ENCODE data around the gene BAIAP2L2.
"Not testable (repeated sequence)": the region's sequence is repeated elsewhere in the genome, so short reads cannot be mapped to it uniquely, and the experiment has no call there.

BAIAP2L2 gene

DNA sequence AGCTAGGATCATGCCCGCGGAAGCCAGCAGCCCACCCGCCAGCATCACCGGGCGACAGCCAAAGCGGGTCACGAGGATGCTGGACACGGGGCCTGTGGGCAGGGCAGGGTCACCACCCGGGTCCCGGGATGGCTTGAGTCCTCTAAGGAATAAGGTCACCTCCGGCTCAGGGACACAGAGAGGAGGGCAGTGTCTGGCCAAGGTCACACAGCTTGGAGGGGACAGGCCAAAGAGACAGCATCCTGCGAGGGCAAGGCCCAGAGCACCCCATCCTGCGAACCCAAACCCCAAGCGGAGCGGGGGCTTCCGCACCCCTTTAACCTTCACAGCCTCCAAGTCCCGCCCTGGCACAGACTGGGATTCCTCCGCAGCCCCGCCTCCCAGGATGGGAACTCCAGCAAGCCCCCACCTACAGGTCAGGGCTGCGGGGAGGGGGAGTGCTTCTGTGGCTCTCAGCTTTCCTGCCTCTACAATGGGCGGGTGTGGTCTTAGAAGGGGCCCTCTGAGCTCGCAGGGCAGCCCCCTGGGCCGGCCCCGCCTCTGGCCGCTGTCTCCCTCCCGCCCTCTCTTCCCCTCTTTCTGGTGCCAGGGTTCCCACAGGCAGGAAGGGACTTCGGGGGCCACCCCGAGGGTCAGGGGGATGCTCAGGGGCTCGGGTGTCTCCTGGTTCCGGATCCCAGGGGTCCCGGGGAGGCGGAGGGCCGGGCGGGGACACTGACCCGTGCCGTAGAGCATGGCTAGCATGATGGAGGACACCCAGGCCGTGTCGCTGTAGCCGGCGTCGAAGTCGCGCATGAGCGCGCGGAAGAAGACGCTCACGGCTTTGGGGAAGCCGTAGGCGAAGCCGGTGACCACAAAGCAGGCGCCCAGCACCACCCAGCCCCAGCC lies 28.3 kb downstream of the BAIAP2L2 start:
- no peak for DNase-seq (ENCODE audit: low read depth in 2 of 3, low spot score in 1 of 3)

DNA sequence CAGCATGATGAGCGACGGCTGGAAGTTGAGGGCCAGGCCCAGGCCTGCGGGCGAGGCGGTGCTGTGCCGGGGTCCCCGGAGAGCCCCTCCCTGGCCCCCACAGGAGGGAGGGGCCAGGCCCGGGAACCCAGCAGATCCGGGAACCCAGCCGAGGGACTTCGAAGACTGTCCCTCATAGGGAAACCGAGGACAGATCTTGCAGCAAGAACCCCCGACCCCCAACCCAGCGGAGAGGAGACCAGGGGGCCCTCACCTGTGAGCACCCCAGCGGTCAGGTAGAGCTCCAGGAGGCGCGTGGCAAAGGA lies 28.9 kb downstream of the BAIAP2L2 start:
- DNase-seq (ENCODE audit: low read depth in 2 of 3, low spot score in 1 of 3), result no peak

DNA sequence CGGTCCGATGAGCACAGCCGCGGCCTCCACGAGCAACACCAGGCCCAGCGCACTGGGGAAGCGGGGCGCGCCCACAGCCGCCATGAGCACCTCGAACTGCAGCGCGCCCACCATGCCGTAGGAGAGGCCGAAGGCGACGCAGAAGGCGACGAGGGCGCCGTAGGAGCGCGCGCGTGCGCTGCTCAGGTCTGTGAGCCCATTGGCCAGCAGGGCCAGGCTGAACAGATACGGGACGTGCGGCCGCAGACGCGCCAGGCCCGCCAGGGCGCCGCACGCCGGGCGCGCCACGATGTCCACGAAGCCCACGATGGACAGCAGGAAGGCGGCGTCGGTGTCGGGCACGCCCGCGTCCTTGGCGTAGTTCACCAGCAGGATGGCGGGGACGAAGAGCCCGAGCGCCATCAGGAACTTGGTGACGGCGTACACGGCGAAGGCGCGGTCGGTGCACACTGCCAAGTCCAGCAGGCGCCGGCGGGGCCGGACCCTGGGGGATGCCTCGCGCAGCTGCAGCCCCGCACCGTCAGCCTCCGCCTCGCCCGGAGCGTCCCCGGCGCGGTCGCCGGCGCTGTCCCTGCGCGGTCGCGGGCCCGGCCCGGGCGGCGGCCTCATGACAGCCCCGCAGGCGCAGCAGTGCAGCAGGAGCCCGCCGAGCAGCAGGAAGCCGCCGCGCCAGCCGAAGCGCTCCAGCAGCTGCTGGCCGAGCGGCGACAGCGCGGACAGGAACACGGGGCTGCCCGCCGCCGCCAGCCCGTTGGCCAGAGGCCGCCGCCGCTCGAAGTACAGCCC lies 29.4 kb downstream of the BAIAP2L2 start:
- DNase-seq (ENCODE audit: low read depth in 2 of 3, low spot score in 1 of 3), result no peak

- DNase-seq (ENCODE audit: low read depth in 2 of 3, low spot score in 1 of 3), result no peak
These were observed 30.0 kb downstream of the BAIAP2L2 start for GRCh38 chr22:38080474-38080849.

DNA sequence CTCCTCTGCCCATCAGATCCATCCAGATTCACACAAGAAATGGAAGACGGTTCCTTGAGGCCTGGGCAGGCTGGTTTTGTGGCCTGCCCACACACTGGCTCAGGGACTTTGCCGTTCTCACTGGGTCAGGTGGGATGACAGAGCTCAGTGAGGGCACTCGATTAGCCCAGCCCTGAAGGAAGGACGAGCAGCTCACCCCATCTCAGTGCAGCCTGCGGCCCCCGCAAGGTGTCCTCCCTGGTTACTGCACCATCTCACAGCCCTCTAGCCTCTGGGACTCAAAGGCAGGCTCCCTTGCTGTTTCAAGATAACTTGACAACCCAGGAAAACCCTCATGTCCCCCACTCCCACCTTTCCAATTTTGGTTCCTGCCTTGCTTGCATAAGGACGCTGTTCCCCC lies 30.7 kb downstream of the BAIAP2L2 start:
- DNase-seq (ENCODE audit: low read depth in 2 of 3, low spot score in 1 of 3), result no peak

DNA sequence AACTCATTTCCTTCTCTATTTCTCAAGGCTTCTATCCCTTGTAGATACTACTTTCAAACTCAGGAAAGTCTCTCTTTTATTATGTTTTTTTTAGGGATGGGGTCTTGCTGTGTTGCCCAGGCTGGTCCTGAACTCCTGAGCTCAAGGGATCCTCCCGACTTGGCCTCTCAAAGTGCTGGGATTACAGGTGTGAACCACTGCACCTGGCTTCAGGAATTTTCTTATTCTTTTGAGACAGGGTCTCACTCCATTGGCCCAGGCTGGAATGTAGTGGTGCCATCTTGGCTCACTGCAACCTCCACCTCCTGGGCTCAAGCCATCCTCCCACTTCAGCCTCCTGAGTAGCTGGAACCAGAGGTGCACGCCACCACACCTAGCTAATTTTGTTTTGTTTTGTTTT lies 31.3 kb downstream of the BAIAP2L2 start:
- DNase-seq (ENCODE audit: low read depth in 2 of 3, low spot score in 1 of 3), result not testable (repeated sequence)

- no peak for DNase-seq (ENCODE audit: low read depth in 2 of 3, low spot score in 1 of 3)
These were observed 32.2 kb downstream of the BAIAP2L2 start for GRCh38 chr22:38078046-38078840.

GRCh38 chr22:38077595-38077994 lies 32.9 kb downstream of the BAIAP2L2 start:
- DNase-seq (ENCODE audit: low read depth in 2 of 3, low spot score in 1 of 3), result no peak

DNA sequence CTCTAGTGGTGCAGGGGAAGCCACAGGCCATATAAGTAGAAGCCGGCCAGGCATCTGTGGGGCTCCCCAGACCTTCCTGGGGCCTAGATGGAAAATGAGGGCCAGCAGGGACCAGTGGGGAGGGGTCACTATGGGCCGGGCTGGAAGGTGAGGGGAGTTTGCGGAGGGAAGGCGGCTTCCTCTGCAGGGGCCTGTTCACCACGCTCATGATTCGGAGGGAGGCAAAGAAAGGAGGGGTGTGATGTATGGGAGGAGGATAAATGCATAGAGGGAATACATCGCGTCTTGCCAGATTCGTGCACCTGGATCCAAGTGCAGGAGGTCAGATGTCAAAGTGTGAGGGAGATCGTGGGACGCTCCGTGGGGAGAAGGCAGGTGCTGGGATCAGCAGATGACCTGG lies 33.4 kb downstream of the BAIAP2L2 start:
- no peak for DNase-seq (ENCODE audit: low read depth in 2 of 3, low spot score in 1 of 3)

- no peak for DNase-seq (ENCODE audit: low read depth in 2 of 3, low spot score in 1 of 3)
These were observed 34.5 kb downstream of the BAIAP2L2 start for GRCh38 chr22:38075961-38076360.

GRCh38 chr22:38075105-38075825 lies 35.2 kb downstream of the BAIAP2L2 start:
- DNase-seq (ENCODE audit: low read depth in 2 of 3, low spot score in 1 of 3), result no peak

DNA sequence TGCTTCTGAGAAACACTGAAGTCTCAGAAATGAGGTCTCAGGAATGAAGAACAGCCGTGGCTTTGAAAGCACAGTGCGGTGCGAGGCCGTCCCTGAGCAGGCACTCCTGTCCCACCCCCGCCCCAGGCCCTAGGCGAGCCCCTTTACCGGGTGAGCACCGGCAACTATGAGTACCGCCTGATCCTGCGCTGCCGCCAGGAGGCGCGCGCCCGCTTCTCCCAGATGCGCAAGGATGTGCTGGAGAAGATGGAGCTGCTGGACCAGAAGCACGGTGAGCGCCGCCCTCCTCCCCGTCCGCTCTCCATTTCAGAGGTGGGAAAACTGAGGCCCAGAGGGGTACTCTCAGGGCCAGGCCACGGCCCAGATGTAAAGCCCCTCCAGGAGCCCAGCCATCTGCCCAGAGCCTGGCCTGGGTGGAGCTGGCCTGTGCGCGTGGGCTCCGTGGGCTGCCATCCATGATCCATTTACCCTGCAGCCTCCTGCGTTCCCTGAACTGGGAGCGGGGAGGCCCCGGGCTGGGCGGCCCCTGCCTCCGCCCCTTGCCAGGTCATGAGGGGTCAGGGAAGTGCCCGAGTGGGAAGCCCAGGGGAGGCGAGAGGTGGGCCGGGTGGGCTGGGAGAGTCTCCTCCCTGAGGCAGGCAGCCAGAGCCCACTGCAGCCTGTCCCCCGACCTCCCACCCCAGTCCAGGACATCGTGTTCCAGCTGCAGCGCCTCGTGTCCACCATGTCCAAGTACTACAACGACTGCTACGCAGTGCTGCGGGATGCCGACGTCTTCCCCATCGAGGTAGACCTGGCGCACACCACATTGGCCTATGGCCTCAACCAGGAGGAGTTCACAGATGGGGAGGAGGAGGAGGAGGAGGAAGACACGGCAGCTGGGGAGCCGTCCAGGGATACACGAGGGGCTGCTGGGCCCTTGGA lies 36.0 kb downstream of the BAIAP2L2 start:
- no peak for DNase-seq (ENCODE audit: low read depth in 2 of 3, low spot score in 1 of 3)

- no peak for DNase-seq (ENCODE audit: low read depth in 2 of 3, low spot score in 1 of 3)
These were observed 37.0 kb downstream of the BAIAP2L2 start for GRCh38 chr22:38073150-38074130.

DNA sequence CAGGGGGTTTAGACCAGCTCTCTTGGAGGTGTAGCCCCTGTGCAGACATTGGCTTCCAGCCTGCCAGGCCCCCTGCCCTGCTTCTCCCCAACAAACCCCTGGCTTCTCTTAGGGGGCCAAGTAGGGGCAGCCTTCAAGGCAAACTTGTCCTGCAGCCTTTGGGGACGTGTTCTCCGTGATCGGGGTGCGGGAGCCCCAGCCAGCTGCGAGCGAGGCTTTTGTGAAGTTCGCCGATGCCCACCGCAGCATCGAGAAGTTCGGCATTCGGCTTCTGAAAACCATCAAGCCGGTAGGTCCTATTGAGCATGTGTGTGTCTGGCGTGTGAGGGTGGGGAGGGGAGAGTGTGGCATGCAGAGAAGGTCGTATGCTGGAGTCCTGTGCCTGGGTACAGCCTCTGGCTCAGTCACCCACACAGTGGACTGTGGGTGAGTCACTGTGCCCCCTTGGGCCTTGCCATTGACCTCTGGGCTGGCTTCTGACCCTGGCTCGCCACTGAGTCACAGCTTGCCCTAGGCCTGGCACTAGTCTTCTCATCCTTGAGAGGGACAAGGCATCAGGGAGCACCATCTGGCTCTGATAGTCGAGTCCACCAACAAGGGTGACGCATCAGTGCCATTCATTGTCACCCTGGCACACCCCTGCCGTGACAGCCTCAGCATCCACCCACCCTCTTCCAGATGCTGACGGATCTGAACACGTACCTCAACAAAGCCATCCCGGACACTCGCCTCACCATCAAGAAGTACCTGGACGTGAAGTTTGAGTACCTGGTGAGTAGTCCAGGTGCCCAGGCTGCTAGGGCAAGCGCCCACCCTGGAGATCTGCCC lies 37.9 kb downstream of the BAIAP2L2 start:
- no peak for DNase-seq (ENCODE audit: low read depth in 2 of 3, low spot score in 1 of 3)

DNA sequence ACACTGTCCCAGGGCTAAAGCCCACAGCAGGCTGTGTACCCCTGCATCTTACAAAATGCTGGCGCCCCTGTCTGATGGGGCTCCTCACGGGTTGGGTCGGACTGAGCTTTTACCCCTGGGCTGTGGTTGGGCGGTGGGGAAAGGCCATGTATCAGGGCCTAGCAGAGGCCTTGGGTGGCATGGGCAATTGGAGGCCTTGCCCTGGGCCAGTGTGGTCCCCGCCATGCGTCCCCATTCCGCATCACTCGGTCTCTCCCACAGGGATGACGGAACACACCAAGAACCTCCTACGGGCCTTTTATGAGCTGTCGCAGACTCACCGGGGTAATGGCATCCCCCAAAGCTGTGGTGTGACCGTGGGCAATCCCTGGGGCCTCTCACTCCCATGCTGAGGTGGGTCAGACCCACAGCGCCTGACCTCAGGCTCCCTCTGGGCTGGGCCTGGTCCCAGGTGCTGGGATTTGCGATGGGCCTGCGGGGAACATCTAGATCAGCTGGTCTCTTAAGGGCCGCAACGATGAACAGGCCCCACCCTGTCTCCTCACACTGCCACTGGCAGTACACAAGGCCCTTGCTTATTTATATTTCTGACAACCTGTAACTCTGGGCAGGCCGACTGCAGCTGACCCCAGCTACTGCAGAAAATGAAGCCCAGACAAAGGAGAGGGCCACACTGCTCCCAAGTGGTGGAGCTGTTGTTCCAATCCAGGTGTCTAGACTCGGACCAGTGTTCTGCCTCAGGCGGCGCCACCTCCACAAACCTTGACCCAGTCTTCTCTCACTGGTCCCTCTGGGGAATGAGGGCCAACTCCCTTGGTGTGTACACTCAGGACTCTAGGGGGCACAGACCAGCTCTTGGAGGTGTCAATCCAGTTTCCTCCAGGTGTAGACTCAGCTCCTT lies 38.8 kb downstream of the BAIAP2L2 start:
- DNase-seq (ENCODE audit: low read depth in 2 of 3, low spot score in 1 of 3), result no peak

DNA sequence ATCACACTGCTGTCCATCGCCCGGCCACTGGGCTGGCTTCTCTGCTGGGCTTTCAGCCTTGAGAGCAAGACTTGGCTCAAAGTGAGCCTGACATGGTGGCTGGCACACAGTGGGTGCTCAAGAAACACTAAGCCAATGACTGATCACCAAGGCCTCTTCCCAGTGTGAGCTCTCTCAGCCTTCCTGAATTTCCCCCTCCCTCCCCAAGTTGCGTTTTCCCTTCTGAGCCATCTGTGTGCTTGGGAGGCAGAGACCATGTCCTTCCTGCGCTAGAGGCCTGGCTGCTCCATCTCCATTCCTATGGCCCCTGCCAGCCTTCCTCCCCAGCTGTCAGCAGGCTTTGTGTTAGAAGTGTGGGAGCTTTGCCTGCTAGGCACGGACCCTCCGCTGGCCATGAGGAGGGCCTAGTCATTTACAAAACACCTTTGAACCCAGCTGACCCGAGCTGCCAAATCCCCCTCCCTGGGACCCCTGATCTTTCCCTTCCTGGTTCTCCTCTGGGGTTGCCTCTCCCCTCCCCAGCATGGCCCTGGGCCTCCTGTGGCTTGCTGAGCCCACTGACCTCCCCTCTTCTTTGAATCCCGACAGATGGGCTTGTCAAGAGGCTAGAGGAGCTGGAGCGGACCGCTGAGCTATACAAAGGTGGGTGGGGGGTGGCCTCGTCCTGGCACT lies 40.1 kb downstream of the BAIAP2L2 start:
- no peak for DNase-seq (ENCODE audit: low read depth in 2 of 3, low spot score in 1 of 3)
